Effector memory CD8-positive, alpha-beta T cell (primary cell): ENCODE measurements around the gene SP3.
"Not testable (repeated sequence)": the region's sequence is repeated elsewhere in the genome, so short reads cannot be mapped to it uniquely, and the experiment has no call there.

Source experiments
- ATAC-seq: fragments of 150-1000 bp; cut with Tn5 transposase; replicated peaks from 2 replicates; pipeline ENCODE4 v1.10.0; 2021; ENCODE audit warnings: mild to moderate bottlenecking, moderate library complexity
- DNase-seq, 3 experiments: peaks; one replicate each; pipeline ENCODE4 v3.0.0; 2021
- H3K27ac Mint-ChIP-seq, 2 donors: one replicate each; pipeline ENCODE4 v1.8.0; 2022; ENCODE audit warnings: mild to moderate bottlenecking in 2 of 2, mixed read lengths in 2 of 2, moderate library complexity in 2 of 2
- H3K27me3 Mint-ChIP-seq, 2 donors: one replicate each; pipeline ENCODE4 v1.8.0; 2022; ENCODE audit warnings: mixed read lengths in 2 of 2
- H3K36me3 Mint-ChIP-seq: one replicate; pipeline ENCODE4 v1.8.0; 2022; ENCODE audit warnings: mild to moderate bottlenecking, moderate library complexity, mixed read lengths; ENCODE audit not compliant: insufficient read depth
- H3K4me1 Mint-ChIP-seq, 2 donors: one replicate each; pipeline ENCODE4 v1.8.0; 2022; ENCODE audit warnings: low read depth in 2 of 2, mixed read lengths in 2 of 2
- H3K4me3 Mint-ChIP-seq, 2 donors: one replicate each; pipeline ENCODE4 v1.8.0; 2022; ENCODE audit warnings: mild to moderate bottlenecking in 2 of 2, mixed read lengths in 2 of 2, moderate library complexity in 2 of 2
- H3K9me3 Mint-ChIP-seq, 2 donors: one replicate each; pipeline ENCODE4 v1.8.0; 2022; ENCODE audit warnings: mixed read lengths in 2 of 2

The SP3 gene

DNA sequence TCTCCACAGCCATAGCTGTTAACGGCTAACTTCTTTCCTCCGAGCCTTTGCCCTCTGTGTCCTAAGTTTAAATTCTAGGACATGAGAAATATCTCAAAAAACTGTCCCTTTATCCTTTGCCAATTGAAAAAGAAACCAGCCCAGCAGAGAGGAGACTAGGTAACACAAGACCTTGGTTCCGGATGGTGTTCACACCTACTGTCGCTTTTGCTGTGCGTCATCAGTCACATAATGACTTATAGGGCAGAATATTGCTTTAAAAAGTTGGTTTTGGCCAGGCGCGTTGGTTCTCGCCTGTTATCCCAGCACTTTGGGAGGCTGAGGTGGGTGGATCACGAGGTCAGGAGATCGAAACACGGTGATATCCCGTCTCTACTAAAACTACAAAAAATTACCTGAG, 66.2 kb downstream of the SP3 start:
- H3K27ac Mint-ChIP-seq, result peak overlapping the region in 1 of 2 donors; percentile 82
- H3K27me3 Mint-ChIP-seq, result no peaks in the 10 kb centered on the region
- no peaks in the 10 kb centered on the region for H3K9me3 Mint-ChIP-seq
- peak overlapping the region; percentile 58 to 69 for H3K4me3 Mint-ChIP-seq
- ATAC-seq, result peak; percentile 42
- DNase-seq, result no peak
- peaks cover 15 to 23% of the 10 kb centered on the region in 2 donors for H3K4me1 Mint-ChIP-seq
- H3K36me3 Mint-ChIP-seq, result peaks cover 3% of the 10 kb centered on the region

DNA sequence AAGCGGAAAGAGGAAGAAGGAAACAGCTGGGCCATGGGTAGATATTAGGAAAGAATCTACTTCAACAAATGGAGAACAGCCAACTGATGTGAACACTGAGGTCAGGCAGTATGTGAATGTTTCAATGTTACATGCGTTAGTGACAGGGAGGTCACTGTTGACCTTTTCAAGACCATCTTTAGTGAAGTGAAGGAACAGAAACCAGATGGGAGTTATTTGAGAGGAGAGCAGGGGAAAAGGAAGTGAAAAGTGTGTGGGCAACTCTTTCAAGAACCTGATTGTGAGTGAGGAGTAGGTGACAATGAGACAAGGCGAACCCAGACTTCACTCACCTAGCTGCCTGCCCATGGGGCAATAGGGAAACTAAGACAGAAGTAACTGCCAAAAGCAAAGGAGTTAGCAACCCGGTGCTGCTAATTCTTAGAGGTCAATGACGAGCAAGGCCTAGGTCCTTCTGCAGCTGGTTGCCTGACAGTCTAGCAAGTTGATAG, 67.0 kb downstream of the SP3 start:
- peaks cover 15 to 23% of the 10 kb centered on the region in 2 donors for H3K4me1 Mint-ChIP-seq
- peak overlapping the region in 1 of 2 donors; percentile 13 for H3K27ac Mint-ChIP-seq
- H3K4me3 Mint-ChIP-seq, result peak overlapping the region in 1 of 2 donors; percentile 69
- ATAC-seq, result peak; percentile 21
- H3K9me3 Mint-ChIP-seq, result no peaks in the 10 kb centered on the region
- peaks cover 1% of the 10 kb centered on the region for H3K36me3 Mint-ChIP-seq
- no peak for DNase-seq
- H3K27me3 Mint-ChIP-seq, result no peaks in the 10 kb centered on the region

DNA sequence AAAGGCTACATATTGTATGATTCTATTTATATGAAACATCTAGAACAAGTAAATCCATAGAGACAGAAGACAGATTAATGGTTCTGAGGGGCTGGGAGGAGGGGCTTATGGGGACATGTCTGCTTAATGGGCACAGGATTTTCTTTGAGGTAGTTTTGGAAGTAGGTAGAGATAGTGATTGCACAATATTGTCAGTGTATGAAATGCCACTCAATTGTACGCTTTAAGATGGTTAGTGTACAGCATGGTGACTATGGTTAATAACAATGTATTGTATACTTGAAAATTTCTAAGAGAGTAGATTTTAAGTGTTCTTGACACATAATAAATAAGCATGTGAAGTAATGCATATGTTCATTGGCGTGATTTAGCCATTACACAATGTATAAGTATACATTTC, 68.4 kb downstream of the SP3 start:
- Mint-ChIP-seq H3K36me3 (no peaks in the 10 kb centered on the region), H3K27ac (no peak overlapping the region), H3K4me3 (no peak overlapping the region), H3K9me3 (no peaks in the 10 kb centered on the region), H3K27me3 (peaks cover 7% of the 10 kb centered on the region in 2 donors), H3K4me1 (peaks cover 15 to 31% of the 10 kb centered on the region in 2 donors)
- no peak for ATAC-seq
- DNase-seq, result no peak

DNA sequence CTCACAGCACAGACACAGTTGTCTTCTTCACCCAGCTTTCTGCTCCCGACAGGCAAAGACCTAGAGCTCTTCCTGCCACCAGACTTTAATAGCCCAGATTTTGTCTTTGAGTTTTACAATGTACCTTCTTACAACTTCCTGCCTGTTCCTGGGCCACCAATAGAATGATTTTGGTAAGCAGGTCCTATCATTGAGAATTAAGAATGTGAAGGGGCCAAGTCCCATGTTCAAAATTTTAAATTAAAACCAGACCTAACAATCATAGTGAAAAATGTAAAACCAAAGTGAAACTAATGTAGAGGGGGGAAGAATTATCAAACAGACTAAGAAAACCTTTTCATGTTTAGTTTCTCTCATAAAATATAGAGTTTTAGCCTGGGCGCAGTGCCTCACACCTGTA, 72.8 kb downstream of the SP3 start:
- Mint-ChIP-seq H3K9me3 (peaks cover 5 to 15% of the 10 kb centered on the region in 2 donors), H3K4me1 (peaks cover 2 to 14% of the 10 kb centered on the region in 2 donors), H3K27me3 (peaks cover 35 to 47% of the 10 kb centered on the region in 2 donors), H3K4me3 (peak overlapping the region in 1 of 2 donors; percentile 53), H3K27ac (no peak overlapping the region), H3K36me3 (no peaks in the 10 kb centered on the region)
- ATAC-seq (no peak), DNase-seq (no peak)

- DNase-seq, result no peak
- H3K36me3 Mint-ChIP-seq, result no peaks in the 10 kb centered on the region
- peaks cover 0 to 13% of the 10 kb centered on the region in 2 donors for H3K4me1 Mint-ChIP-seq
- peaks cover 41 to 47% of the 10 kb centered on the region in 2 donors for H3K27me3 Mint-ChIP-seq
- peaks cover 5 to 15% of the 10 kb centered on the region in 2 donors for H3K9me3 Mint-ChIP-seq
- ATAC-seq, result no peak
- no peak overlapping the region for H3K4me3 Mint-ChIP-seq
- no peak overlapping the region for H3K27ac Mint-ChIP-seq
Measured at GRCh38 chr2:173891315-173892037, 73.7 kb downstream of the SP3 start.

DNA sequence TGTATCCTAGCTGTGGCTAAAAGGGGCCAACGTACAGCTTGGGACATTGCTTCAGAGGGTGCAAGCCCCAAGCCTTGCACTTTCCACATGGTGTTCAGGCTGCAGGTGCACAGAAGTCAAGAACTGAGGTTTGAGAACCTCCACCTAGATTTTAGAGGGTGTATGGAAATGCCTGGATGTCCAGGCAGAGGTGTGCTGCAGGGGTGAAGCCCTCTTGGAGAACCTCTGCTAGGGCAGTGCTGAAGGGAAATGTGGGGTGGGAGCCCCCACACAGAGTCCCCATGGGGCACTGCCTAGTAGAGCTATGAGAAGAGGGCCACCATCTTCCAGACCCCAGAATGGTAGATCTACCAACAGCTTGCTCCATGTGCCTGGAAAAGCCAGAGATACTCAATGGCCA, 75.7 kb downstream of the SP3 start:
- Mint-ChIP-seq H3K27me3 (peaks cover 50 to 64% of the 10 kb centered on the region in 2 donors), H3K9me3 (peaks cover 5 to 15% of the 10 kb centered on the region in 2 donors), H3K4me1 (peaks cover 0 to 13% of the 10 kb centered on the region in 2 donors)
- DNase-seq, H3K4me3 Mint-ChIP-seq, H3K27ac Mint-ChIP-seq, ATAC-seq, H3K36me3 Mint-ChIP-seq: not testable (repeated sequence)

DNA sequence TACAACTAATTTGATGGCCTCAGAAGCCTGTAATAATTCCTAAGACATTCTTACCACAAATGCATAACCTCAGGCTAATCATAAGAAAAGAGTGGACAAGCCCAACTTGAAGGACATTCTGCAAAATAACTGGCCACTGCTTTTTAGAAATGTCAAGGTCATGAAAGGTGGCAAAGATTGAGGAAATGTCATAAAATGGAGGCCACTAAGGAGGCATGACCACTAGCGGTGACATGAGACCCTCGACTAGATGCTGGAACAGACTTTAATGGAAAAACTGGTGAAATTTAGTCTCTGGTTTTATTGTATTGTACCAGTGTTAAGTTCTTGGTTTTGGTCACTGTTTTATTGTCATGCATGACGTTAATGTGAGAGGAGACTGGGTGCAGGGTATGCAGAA, 78.6 kb downstream of the SP3 start:
- Mint-ChIP-seq H3K4me1 (peaks cover 0 to 4% of the 10 kb centered on the region in 2 donors), H3K9me3 (peaks cover 5 to 15% of the 10 kb centered on the region in 2 donors), H3K27ac (no peak overlapping the region), H3K27me3 (peaks cover 41 to 55% of the 10 kb centered on the region in 2 donors), H3K36me3 (no peaks in the 10 kb centered on the region), H3K4me3 (no peak overlapping the region)
- ATAC-seq (no peak), DNase-seq (no peak)

GRCh38 chr2:173884025-173884802, 81.0 kb downstream of the SP3 start:
- DNase-seq, result peak; percentile 13 to 24 (median 21)
- Mint-ChIP-seq H3K27me3 (peaks cover 37 to 50% of the 10 kb centered on the region in 2 donors), H3K4me1 (peaks cover 0 to 4% of the 10 kb centered on the region in 2 donors), H3K36me3 (no peaks in the 10 kb centered on the region), H3K9me3 (peaks cover 5 to 7% of the 10 kb centered on the region in 2 donors), H3K4me3 (no peak overlapping the region), H3K27ac (peak overlapping the region in 1 of 2 donors; percentile 67)
- ATAC-seq, result peak; percentile 50

DNA sequence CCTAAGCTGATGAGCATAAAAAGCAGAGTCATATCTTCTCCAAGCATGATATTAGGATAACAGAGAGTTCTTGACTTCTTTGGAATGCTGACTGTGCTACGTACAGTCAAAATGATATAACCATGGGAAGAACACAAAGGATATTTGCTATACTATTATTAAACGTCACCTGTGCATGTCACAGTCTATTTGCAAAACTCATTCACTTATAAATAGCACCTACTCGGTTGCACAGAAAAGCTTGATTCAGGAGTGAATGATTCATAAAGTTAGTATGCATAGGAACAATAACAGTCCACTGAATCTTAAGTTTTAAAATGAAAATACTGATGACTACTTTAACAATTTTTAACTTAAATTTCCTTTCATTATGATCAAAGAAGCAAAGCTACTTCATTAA, 83.3 kb downstream of the SP3 start:
- ATAC-seq (no peak), DNase-seq (no peak)
- Mint-ChIP-seq H3K4me1 (peaks cover 0 to 4% of the 10 kb centered on the region in 2 donors), H3K27ac (no peak overlapping the region), H3K27me3 (peaks cover 39 to 52% of the 10 kb centered on the region in 2 donors), H3K36me3 (no peaks in the 10 kb centered on the region), H3K4me3 (no peak overlapping the region), H3K9me3 (no peaks in the 10 kb centered on the region)

DNA sequence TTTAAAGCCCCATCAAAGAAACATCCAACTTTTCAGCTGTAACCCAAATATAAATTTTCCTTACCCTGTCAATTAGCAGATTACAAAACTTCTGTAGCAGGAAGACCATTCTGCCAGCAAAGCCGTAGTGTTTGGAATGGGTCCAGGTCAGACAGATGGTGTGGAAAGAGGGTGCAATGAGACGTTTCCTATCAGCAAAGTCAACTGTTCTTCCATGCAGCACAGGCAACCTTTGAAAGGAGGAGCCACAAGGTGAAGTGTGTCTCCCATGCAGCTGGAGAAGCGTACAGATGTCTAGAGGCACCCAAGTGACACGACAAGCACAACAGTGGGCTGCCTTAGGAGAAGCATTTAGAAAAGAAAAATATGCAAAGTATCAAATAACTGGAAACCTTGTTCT, 83.7 kb downstream of the SP3 start:
- Mint-ChIP-seq H3K36me3 (no peaks in the 10 kb centered on the region), H3K4me1 (peaks cover 0 to 4% of the 10 kb centered on the region in 2 donors), H3K9me3 (no peaks in the 10 kb centered on the region), H3K27ac (no peak overlapping the region), H3K27me3 (peaks cover 35 to 56% of the 10 kb centered on the region in 2 donors), H3K4me3 (no peak overlapping the region)
- DNase-seq (no peak), ATAC-seq (no peak)

GRCh38 chr2:173880561-173880960, 84.6 kb downstream of the SP3 start:
- H3K27me3 Mint-ChIP-seq, result peaks cover 34 to 51% of the 10 kb centered on the region in 2 donors
- peaks cover 0 to 4% of the 10 kb centered on the region in 2 donors for H3K4me1 Mint-ChIP-seq
- ATAC-seq (no peak), DNase-seq (no peak)
- H3K9me3 Mint-ChIP-seq, result no peaks in the 10 kb centered on the region
- no peaks in the 10 kb centered on the region for H3K36me3 Mint-ChIP-seq
- H3K27ac Mint-ChIP-seq, result no peak overlapping the region
- H3K4me3 Mint-ChIP-seq, result no peak overlapping the region

DNA sequence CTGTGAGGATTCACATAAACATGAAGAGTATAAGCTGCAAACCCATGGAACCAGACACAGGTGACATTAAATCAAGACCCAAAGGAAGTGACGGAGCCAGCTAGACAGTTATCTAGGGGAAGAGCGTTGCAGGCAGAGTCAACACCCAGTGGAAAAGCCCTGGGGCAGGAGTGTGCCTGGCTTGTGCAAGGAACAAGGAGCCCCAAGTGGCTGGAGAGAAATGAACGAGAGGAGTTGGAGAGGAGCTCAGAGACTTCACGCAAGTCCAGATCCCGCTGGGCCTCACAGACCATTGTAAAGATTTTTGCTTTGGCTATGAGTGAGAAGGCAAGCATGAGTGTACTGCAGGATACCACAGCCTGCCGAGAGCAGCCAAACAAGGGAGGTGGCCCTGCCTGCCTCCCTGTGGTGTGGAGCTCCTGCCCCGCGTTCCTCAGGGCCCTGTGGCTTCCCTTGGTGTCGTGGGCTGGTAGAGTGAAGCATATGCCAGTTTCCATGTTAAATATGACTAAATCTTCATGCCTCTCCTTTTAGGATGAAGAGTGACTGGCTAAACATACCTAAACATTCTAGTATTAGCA, 88.2 kb downstream of the SP3 start:
- H3K4me1 Mint-ChIP-seq, result no peaks in the 10 kb centered on the region
- H3K27ac Mint-ChIP-seq, result no peak overlapping the region
- DNase-seq, result no peak
- H3K27me3 Mint-ChIP-seq, result peaks cover 26 to 56% of the 10 kb centered on the region in 2 donors
- no peak overlapping the region for H3K4me3 Mint-ChIP-seq
- no peaks in the 10 kb centered on the region for H3K36me3 Mint-ChIP-seq
- H3K9me3 Mint-ChIP-seq, result no peaks in the 10 kb centered on the region
- ATAC-seq, result no peak

GRCh38 chr2:173874894-173875237, 90.3 kb downstream of the SP3 start:
- ATAC-seq, result peak; percentile 36
- peaks cover 19 to 54% of the 10 kb centered on the region in 2 donors for H3K27me3 Mint-ChIP-seq
- H3K4me3 Mint-ChIP-seq, result no peak overlapping the region
- H3K9me3 Mint-ChIP-seq, result no peaks in the 10 kb centered on the region
- DNase-seq, result no peak
- no peaks in the 10 kb centered on the region for H3K36me3 Mint-ChIP-seq
- no peaks in the 10 kb centered on the region for H3K4me1 Mint-ChIP-seq
- no peak overlapping the region for H3K27ac Mint-ChIP-seq
